AG04450 (cell line): ENCODE measurements around the gene GABRB3. TPM values are rescaled to one million over a fixed set of nuclear protein-coding genes. Genes with fewer than 3 reads are reported as not detected.

Experiments
- CTCF ChIA-PET: fragments of 300-600, 350-600 bp; formaldehyde crosslinking; extraction: SDS; loops from one replicate; lab custom pipeline; 2022; ENCODE audit warnings: antibody characterized with exemption, inconsistent platforms; lab: Charles Lee
- POLR2A ChIA-PET: fragments of 350-600 bp; formaldehyde crosslinking; extraction: SDS; loops from one replicate; lab custom pipeline; 2021; ENCODE audit warnings: antibody characterized with exemption, inconsistent platforms; lab: Yijun Ruan, JAX
- DNase-seq: peaks from one replicate; pipeline ENCODE4 v3.0.0-alpha.2; 2011; ENCODE audit warnings: low read depth, low spot score
- H3K27ac ChIP-seq: one replicate; pipeline ENCODE4 v1.5.1; 2012; ENCODE audit warnings: low read depth, low read length, control low read depth
- H3K27me3 ChIP-seq: one replicate; pipeline ENCODE4 v1.6.0; 2012; ENCODE audit warnings: low read length; ENCODE audit not compliant: control insufficient read depth, insufficient read depth
- H3K4me3 ChIP-seq: 2 replicates; pipeline ENCODE4 v1.5.1; 2011; ENCODE audit warnings: mild to moderate bottlenecking, low read depth, low read length, control low read depth
- H3K9me3 ChIP-seq: 2 replicates; pipeline ENCODE4 v1.5.1; 2012; ENCODE audit warnings: low read length; ENCODE audit not compliant: control insufficient read depth, insufficient read depth
- CTCF ChIP-seq: IDR thresholded peaks from 2 replicates; pipeline ENCODE4 v1.5.1; 2011; ENCODE audit warnings: low read depth, low read length, control low read depth, inconsistent platforms
- polyA plus RNA-seq: library from polyadenylated mRNA; depleted of rRNA; stranded (reverse); fragments of >200 nt; gene quantifications from 2 replicates; pipeline ENCODE4 v1.2.3, GENCODE V29; 2011

The GABRB3 gene
- polyA plus RNA-seq, 1 experiment: 0.63 TPM

- Histone ChIP-seq H3K27ac (no peak overlapping the region), H3K4me3 (no peak overlapping the region), H3K27me3 (no peaks in the 10 kb centered on the region), H3K9me3 (peaks cover 19% of the 10 kb centered on the region)
- no peak for DNase-seq
- CTCF ChIA-PET: no interaction called here
- no peak for TF ChIP-seq CTCF
- POLR2A ChIA-PET: no interaction called here
Observed at GRCh38 chr15:26615188-26615926, 157.5 kb downstream of the GABRB3 start.

- Histone ChIP-seq H3K27ac (no peak overlapping the region), H3K4me3 (no peak overlapping the region), H3K27me3 (no peaks in the 10 kb centered on the region), H3K9me3 (peaks cover 17% of the 10 kb centered on the region)
- no peak for DNase-seq
- no peak for TF ChIP-seq CTCF
- POLR2A ChIA-PET: no interaction called here
- CTCF ChIA-PET: no interaction called here
Observed at GRCh38 chr15:26614734-26615133, 158.1 kb downstream of the GABRB3 start.

GRCh38 chr15:26598704-26599103 lies 174.2 kb downstream of the GABRB3 start:
- TF ChIP-seq CTCF: no peak
- Histone ChIP-seq H3K4me3 (no peak overlapping the region), H3K9me3 (peaks cover 9% of the 10 kb centered on the region), H3K27me3 (no peaks in the 10 kb centered on the region), H3K27ac (no peak overlapping the region)
- POLR2A ChIA-PET: no interaction called here
- CTCF ChIA-PET: no interaction called here
- no peak for DNase-seq

GRCh38 chr15:26595611-26596010 lies 177.3 kb downstream of the GABRB3 start:
- H3K9me3 ChIP-seq: peaks cover 10% of the 10 kb centered on the region; the same call in 1 of the 2 replicates
- no peak for TF ChIP-seq CTCF
- DNase-seq: no peak
- ChIA-PET CTCF (no interaction called here), POLR2A (no interaction called here)
- H3K27me3 ChIP-seq: no peaks in the 10 kb centered on the region
- no peak overlapping the region for H3K27ac ChIP-seq
- H3K4me3 ChIP-seq: no peak overlapping the region

- DNase-seq: no peak
- no peak for TF ChIP-seq CTCF
- no peak overlapping the region for H3K27ac ChIP-seq
- ChIA-PET POLR2A (no interaction called here), CTCF (no interaction called here)
- peaks cover 23% of the 10 kb centered on the region for H3K9me3 ChIP-seq
- no peak overlapping the region for H3K4me3 ChIP-seq
- H3K27me3 ChIP-seq: no peaks in the 10 kb centered on the region
Observed at GRCh38 chr15:26590676-26591075, 182.2 kb downstream of the GABRB3 start.
